Posterior cingulate gyrus (tissue), 11 donors: Measurements from ENCODE around the gene NQO2.
"Not testable (repeated sequence)": the region's sequence is repeated elsewhere in the genome, so short reads cannot be mapped to it uniquely, and the experiment has no call there.

Experiments used
- DNase-seq, 10 donors: peaks; one replicate each; pipeline versions ENCODE4 v3.0.0 to v3.0.0-alpha.2; 2020 to 2021; ENCODE audit warnings: mixed read lengths in 3 of 10
- intact Hi-C: fragments of 100-400 bp; cut with DNase I; formaldehyde crosslinking; loops from one replicate; pipeline ENCODE4 v1.15.1; 2023

The NQO2 gene

GRCh38 chr6:2968600-2969135, 31.0 kb upstream of the NQO2 start:
- intact Hi-C loops: no loop called here
- DNase-seq: peak in 1 of 10 donors; percentile 36

DNA sequence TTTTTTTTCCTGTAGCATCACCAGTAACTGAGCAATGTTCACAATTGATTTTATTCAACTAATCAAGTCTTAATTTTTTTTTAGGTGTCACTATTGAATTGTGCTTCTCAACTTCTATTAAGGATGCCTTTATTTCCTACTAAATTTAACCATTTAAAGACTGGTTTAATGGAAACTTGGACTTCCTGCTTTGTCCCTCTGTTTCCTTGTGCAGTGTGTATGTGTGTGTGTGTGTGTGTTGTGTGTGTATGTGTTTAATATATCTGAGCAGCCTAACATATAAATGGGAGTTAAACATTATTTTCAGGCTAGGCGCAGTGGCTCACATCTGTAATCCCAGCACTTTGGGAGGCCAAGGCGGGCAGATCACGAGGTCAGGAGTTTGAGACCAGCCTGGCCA, 30.1 kb upstream of the NQO2 start:
- DNase-seq: no peak

GRCh38 chr6:2970034-2970685, 29.5 kb upstream of the NQO2 start:
- DNase-seq: peak in 1 of 10 donors; percentile 57
- intact Hi-C loops: loop anchor here (2.0 kb wide), 1 partner anchor 19 kb away; no protein-coding TSS in a partner anchor

More for the DNA sequence above, 30.1 kb upstream of the NQO2 start:
- intact Hi-C loops: no loop called here

DNA sequence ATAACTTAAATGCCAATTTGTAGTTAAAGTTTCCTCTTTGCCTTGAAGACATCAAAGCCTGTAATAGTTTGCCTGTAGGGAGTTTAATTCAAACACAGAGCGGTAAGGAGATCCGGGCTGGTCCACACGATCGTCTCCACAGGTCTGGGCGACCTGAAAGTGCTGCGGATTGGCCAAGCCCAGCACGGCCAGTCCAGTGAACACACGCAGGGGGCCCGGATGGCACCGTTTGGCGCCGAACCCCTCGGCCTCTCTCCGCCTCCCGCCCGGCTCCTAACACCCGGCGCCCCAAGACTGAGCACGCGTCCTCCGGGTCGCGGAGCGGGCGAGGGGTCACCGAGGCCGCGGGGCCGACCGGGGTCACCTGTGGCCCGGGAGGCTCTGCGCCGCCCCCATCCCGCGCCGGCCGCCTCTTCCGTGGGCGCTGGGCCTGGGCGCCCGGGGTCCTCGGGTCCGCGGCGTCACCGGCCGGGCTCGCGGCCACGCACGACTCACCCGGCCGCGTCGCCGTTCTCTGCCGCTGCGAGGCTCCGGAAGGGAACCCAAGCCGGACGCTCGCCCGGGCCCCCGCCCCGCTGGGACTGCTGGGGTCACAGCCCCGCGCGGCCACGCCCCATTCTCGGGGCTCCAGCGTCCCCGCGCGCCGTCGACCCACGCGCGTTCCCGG, 28.8 kb upstream of the NQO2 start:
- peak; percentile 61 to 96 (median 72) for DNase-seq
- intact Hi-C loops: loop anchor here (2.0 kb wide), 1 partner anchor 18 kb away; no protein-coding TSS in a partner anchor

DNA sequence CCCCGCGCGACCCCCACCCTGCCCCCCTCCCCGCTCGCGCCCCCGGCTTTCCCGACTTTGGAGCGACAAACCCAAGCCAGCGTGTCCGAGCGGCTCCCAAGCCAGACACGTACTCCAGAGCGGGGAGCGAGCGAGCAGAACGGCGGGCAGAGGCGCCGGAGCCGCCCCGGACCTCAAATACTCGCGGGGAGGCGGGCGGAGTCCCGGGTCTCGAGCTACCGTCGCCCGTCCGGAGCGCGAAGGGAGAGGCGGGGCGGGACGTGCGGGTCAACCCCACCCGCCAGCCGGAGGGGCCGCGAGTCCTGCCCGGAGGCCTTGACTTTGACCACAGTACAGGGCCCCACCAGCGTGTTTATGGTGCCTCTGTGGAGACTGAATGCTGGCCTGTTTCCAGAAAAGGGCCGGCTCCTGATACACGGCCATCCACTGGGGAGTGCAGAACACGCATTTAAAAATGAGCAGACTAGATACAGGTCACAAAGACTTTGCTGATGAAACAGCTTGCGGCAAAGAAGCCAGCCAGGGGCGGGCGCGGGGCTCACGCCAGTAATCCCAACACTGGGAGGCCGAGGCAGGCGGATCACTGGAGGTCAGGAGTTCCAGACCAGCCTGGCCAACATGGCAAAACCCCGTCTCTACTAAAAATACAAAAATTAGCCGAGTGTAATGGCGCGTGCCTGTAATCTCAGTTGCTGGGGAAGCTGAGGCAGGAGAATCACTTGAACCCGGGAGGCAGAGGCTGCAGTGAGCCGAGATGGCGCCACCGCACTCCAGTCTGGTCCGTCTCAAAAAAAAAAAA, 28.1 kb upstream of the NQO2 start, which contains the start of gene SERPINB6:
TSS of gene SERPINB6 (minus strand) at position 148 of the 799 bp plus-strand sequence. CDS start 12,235 bp downstream, outside the sequence.
- DNase-seq: peak; percentile 65 to 96 (median 66)
- intact Hi-C loops: loop anchor here (2.0 kb wide), 1 partner anchor 17 kb away; no protein-coding TSS in a partner anchor

DNA sequence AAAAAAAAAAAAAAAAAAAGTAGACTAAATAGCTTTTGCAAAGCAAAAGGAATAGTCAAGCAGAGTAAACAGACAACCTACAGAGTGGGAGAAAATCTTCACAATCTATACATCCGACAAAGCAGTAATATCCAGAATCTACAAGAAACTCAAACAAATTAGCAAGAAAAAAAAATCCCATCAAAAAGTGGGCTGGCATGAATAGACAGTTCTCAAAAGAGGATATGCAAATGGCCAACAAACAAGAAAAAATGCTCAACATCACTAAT, 27.5 kb upstream of the NQO2 start:
- DNase-seq, intact Hi-C loops: not testable (repeated sequence)

DNA sequence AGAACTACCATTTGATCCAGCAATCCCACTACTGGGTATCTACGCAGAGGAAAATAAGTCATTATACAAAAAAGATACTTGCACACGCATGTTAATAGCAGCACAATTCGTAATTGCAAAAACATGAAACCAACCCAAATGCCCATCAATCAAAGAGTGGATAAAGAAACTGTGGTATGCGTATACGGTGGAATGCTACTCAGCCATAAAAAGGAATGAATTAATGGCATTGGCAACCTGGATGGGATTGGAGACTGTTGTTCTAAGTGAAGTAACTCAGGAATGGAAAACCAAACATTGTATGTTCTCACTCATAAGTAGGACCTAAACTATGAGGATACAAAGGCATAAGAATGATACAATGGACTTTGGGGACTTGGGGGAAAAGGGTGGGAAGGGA, 27.0 kb upstream of the NQO2 start:
- DNase-seq, intact Hi-C loops: not testable (repeated sequence)

- intact Hi-C loops, DNase-seq: not testable (repeated sequence)
Observed at GRCh38 chr6:2973180-2973579, 26.5 kb upstream of the NQO2 start.

DNA sequence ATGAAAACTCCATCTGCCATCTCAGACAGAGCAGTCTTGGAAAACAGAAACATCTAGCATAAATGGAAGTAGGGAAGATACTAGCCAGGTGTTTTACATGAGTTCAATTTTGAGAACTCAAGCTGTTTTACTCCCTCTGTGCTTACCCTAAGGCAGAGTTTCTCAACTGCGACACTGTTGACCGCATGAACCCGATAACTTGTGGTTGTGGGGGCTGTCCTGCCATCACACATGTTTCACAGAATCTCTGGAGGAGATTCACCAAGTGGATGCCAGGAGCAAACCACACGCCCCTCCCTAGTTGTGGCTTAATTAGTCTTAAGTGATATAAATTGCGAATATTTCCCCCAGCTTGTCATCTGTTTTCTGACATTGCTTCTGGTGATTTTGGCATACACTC, 26.0 kb upstream of the NQO2 start:
- no peak for DNase-seq
- intact Hi-C loops: no loop called here

- DNase-seq: no peak
- intact Hi-C loops: no loop called here
Observed at GRCh38 chr6:2976060-2976459, 23.6 kb upstream of the NQO2 start.

GRCh38 chr6:2976571-2977085, 23.1 kb upstream of the NQO2 start:
- DNase-seq: no peak
- intact Hi-C loops: no loop called here

- DNase-seq: no peak
- intact Hi-C loops: no loop called here
Observed at GRCh38 chr6:2977290-2977689, 22.4 kb upstream of the NQO2 start.

DNA sequence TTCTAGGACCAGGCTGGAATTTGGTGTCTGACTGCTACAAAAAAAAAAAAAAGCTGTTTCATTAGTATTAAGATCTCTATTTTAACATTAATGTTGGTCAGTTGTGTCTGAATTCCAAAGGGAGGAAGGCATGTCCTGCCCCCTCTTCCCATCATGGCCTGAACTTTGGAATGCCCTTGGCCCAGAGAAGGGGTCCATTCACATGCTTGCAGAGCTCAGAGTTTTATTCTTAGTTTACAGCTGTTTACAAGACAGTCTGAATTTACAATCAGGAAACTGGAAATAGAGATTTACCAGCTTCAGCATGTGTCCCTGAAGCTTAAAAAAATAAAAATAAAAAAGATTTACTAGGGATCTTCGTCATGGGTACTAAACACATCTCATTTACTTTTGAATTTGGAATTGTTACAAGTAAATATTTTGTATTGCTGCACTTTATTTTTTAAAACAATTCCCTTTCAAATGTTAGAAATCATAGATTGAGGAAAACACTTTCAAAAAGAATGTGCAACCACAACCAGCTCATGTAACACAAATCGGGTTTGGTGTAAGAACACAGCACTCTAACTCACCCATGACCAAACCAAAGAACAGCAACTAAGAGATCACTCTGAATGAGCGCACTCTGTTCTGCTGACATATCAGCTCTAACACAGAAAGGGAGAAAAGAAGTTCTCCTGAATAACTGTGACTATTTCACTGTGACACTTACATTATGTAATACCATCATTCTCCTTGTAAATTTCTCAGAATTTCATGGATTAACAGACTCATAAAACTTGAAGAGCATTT, 21.7 kb upstream of the NQO2 start:
- intact Hi-C loops: no loop called here
- no peak for DNase-seq

DNA sequence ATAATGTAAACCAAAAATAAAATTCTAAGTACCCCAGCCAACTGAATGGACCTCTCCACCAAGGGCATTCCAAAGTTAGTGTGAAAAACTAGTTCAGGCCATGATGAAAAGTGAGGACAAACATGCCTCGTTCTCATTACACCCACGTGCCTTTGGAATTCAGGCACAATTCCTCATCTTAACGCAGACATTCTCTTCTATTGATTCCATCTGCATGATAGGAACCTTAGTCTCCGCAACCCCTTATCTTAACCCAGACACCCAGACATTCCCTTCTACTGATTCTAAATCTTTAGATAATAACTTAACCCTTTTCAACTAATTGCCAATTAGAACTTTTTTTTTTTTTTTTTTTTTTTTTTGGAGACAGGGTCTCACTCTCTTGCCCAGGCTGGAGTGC, 20.8 kb upstream of the NQO2 start:
- intact Hi-C loops: no loop called here
- no peak for DNase-seq

DNA sequence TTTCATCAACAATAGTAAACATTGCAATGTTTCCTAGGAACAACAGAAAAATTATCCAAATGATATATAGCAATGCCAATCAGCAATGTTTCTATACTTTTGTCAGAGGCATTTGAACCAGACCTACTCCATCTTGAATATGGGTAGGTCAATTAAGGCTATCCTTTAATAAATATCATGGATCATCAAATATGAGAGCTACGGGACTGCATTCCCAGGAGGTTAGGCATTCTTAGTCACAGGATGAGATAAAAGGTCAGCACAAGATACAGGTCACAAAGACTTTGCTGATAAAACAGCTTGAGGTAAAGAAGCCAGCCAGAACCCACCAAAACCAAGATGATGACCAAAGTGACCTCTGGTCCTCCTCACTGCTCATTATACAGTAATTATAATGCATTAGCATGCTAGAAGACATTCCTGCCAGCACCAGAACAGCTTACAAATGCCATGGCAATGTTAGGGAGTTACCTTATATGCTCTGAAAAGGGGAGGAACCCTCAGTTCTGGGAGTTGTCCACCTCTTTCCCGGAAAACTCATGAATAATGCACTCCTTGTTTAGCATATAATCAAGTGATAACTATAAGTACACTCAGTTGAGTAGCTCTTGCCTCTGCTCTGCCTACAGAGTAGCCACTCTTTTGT, 19.8 kb upstream of the NQO2 start:
- DNase-seq: no peak
- intact Hi-C loops: no loop called here

DNA sequence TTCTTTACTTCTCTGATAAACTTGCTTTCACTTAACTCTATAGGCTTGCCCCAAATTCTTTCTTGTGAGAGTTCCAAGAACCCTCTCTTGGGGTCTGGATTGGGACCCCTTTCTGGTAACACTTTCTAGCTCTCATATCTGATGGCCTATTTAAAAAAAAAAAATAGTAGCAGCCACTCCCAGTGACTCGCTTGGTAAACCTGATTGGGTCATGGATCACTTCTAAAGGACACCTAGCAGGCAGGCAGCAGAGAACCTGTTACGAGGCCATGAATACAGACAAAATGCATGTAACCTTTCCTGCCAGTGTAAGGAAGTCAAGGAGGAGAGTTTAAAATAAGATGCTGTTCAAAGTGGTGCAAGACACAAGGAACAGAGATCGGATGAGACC, 19.2 kb upstream of the NQO2 start:
- intact Hi-C loops: no loop called here
- DNase-seq: no peak

- intact Hi-C loops: no loop called here
- DNase-seq: no peak
Observed at GRCh38 chr6:2982426-2983117, 17.1 kb upstream of the NQO2 start.

GRCh38 chr6:2984738-2985406, 14.8 kb upstream of the NQO2 start:
- DNase-seq: no peak
- intact Hi-C loops: no loop called here
